ENCODE data around the gene SLC25A10. TPM values are rescaled to one million over a fixed set of nuclear protein-coding genes. Genes with fewer than 3 reads are reported as not detected.
"Not testable (repeated sequence)": the region's sequence is repeated elsewhere in the genome, so short reads cannot be mapped to it uniquely, and the experiment has no call there.

SLC25A10 gene
- total RNA-seq (2014; rRNA removed; shearing (Covaris generic)): 26.5 and 29.2 TPM in 2 replicates

GRCh38 chr17:81711814-81712467 is at the start of gene SLC25A10:
SLC25A10 (plus strand) TSS chr17:81712284; CDS start chr17:81712427, 143 bp downstream.
- Histone ChIP-seq H3K27me3 (replicated peaks) (no peaks in the 10 kb centered on the region), H3K27ac (no peak within 1 kb of the TSS), H3K4me3 (peak within 1 kb of the TSS; percentile 95), H3K9me3 (replicated peaks) (peaks cover 3% of the 10 kb centered on the region; the same call in 1 of the 2 replicates), H3K36me3 (peaks cover 36% of the 10 kb centered on the region), H3K4me1 (replicated peaks) (peaks cover 27% of the 10 kb centered on the region)
- peak; percentile 76 to 88 for DNase-seq (ENCODE audit: low read depth in 1 of 2, low spot score in 2 of 2)

GRCh38 chr17:81664051-81664470 is 48.0 kb upstream of the SLC25A10 start:
- Histone ChIP-seq H3K4me3 (no peak overlapping the region), H3K4me1 (replicated peaks) (peaks cover 23% of the 10 kb centered on the region), H3K36me3 (peaks cover 41% of the 10 kb centered on the region), H3K9me3 (replicated peaks) (no peaks in the 10 kb centered on the region), H3K27ac (no peak overlapping the region), H3K27me3 (replicated peaks) (no peaks in the 10 kb centered on the region)
- peak in 1 of 2 experiments; percentile 47 for DNase-seq (ENCODE audit: low read depth in 1 of 2, low spot score in 2 of 2)

GRCh38 chr17:81665205-81666091 is 46.6 kb upstream of the SLC25A10 start:
- H3K27me3 ChIP-seq (replicated peaks): no peaks in the 10 kb centered on the region
- no peaks in the 10 kb centered on the region for H3K9me3 ChIP-seq (replicated peaks)
- peak overlapping the region; percentile 58 for H3K27ac ChIP-seq
- peaks cover 23% of the 10 kb centered on the region for H3K4me1 ChIP-seq (replicated peaks)
- DNase-seq (ENCODE audit: low read depth in 1 of 2, low spot score in 2 of 2): peak in 1 of 2 experiments; percentile 64
- H3K36me3 ChIP-seq: peaks cover 55% of the 10 kb centered on the region
- H3K4me3 ChIP-seq: peak overlapping the region; percentile 85

GRCh38 chr17:81666092-81666341 is 46.1 kb upstream of the SLC25A10 start:
- Histone ChIP-seq H3K27me3 (replicated peaks) (no peaks in the 10 kb centered on the region), H3K4me1 (replicated peaks) (peaks cover 23% of the 10 kb centered on the region), H3K27ac (peak overlapping the region; percentile 58), H3K36me3 (peaks cover 61% of the 10 kb centered on the region), H3K9me3 (replicated peaks) (no peaks in the 10 kb centered on the region), H3K4me3 (peak overlapping the region; percentile 85)
- DNase-seq (ENCODE audit: low read depth in 1 of 2, low spot score in 2 of 2): peak in 1 of 2 experiments; percentile 66

- Histone ChIP-seq H3K27ac (peak within 1 kb of the TSS; percentile 58), H3K27me3 (replicated peaks) (no peaks in the 10 kb centered on the region), H3K36me3 (peaks cover 67% of the 10 kb centered on the region), H3K4me1 (replicated peaks) (peaks cover 23% of the 10 kb centered on the region), H3K4me3 (peak within 1 kb of the TSS; percentile 85), H3K9me3 (replicated peaks) (no peaks in the 10 kb centered on the region)
- peak; percentile 95 to 99 for DNase-seq (ENCODE audit: low read depth in 1 of 2, low spot score in 2 of 2)
These were observed 45.5 kb upstream of the SLC25A10 start, which contains the start of the genes CCDC137 and OXLD1 for GRCh38 chr17:81666342-81667191. CCDC137 (plus strand) TSS chr17:81666737; CDS start chr17:81666767, 30 bp downstream. OXLD1 (minus strand) TSS chr17:81666605; CDS start chr17:81666577, 28 bp downstream.

- Histone ChIP-seq H3K36me3 (peaks cover 78% of the 10 kb centered on the region), H3K4me1 (replicated peaks) (peaks cover 23% of the 10 kb centered on the region), H3K4me3 (peak overlapping the region; percentile 85), H3K27me3 (replicated peaks) (no peaks in the 10 kb centered on the region), H3K9me3 (replicated peaks) (no peaks in the 10 kb centered on the region), H3K27ac (no peak overlapping the region)
- DNase-seq (ENCODE audit: low read depth in 1 of 2, low spot score in 2 of 2): no peak
These were observed 44.3 kb upstream of the SLC25A10 start for GRCh38 chr17:81667754-81668153.

GRCh38 chr17:81672504-81672903 is 39.6 kb upstream of the SLC25A10 start:
- H3K27ac ChIP-seq: no peak overlapping the region
- H3K9me3 ChIP-seq (replicated peaks): no peaks in the 10 kb centered on the region
- no peak overlapping the region for H3K4me3 ChIP-seq
- peaks cover 6% of the 10 kb centered on the region for H3K4me1 ChIP-seq (replicated peaks)
- H3K36me3 ChIP-seq: peaks cover 82% of the 10 kb centered on the region
- DNase-seq (ENCODE audit: low read depth in 1 of 2, low spot score in 2 of 2): no peak
- no peaks in the 10 kb centered on the region for H3K27me3 ChIP-seq (replicated peaks)

GRCh38 chr17:81672954-81673353 is 39.1 kb upstream of the SLC25A10 start:
- Histone ChIP-seq H3K36me3 (peaks cover 78% of the 10 kb centered on the region), H3K4me3 (no peak overlapping the region), H3K4me1 (replicated peaks) (peaks cover 2% of the 10 kb centered on the region), H3K9me3 (replicated peaks) (no peaks in the 10 kb centered on the region), H3K27me3 (replicated peaks) (no peaks in the 10 kb centered on the region), H3K27ac (no peak overlapping the region)
- DNase-seq (ENCODE audit: low read depth in 1 of 2, low spot score in 2 of 2): no peak

GRCh38 chr17:81673561-81674258 is 38.4 kb upstream of the SLC25A10 start:
- H3K9me3 ChIP-seq (replicated peaks): no peaks in the 10 kb centered on the region
- H3K27ac ChIP-seq: no peak overlapping the region
- H3K27me3 ChIP-seq (replicated peaks): no peaks in the 10 kb centered on the region
- peaks cover 71% of the 10 kb centered on the region for H3K36me3 ChIP-seq
- H3K4me1 ChIP-seq (replicated peaks): no peaks in the 10 kb centered on the region
- peak in 1 of 2 experiments; percentile 47 for DNase-seq (ENCODE audit: low read depth in 1 of 2, low spot score in 2 of 2)
- no peak overlapping the region for H3K4me3 ChIP-seq

GRCh38 chr17:81675515-81676221 is 36.4 kb upstream of the SLC25A10 start:
- H3K9me3 ChIP-seq (replicated peaks); H3K4me1 ChIP-seq (replicated peaks); H3K27me3 ChIP-seq (replicated peaks); H3K27ac ChIP-seq; H3K4me3 ChIP-seq: not testable (repeated sequence)
- H3K36me3 ChIP-seq: peaks cover 61% of the 10 kb centered on the region
- DNase-seq (ENCODE audit: low read depth in 1 of 2, low spot score in 2 of 2): peak; percentile 35 to 61

- Histone ChIP-seq H3K9me3 (replicated peaks) (no peaks in the 10 kb centered on the region), H3K27ac (no peak overlapping the region), H3K36me3 (peaks cover 61% of the 10 kb centered on the region), H3K4me3 (no peak overlapping the region), H3K4me1 (replicated peaks) (peaks cover 5% of the 10 kb centered on the region), H3K27me3 (replicated peaks) (no peaks in the 10 kb centered on the region)
- peak in 1 of 2 experiments; percentile 48 for DNase-seq (ENCODE audit: low read depth in 1 of 2, low spot score in 2 of 2)
These were observed 35.2 kb upstream of the SLC25A10 start for GRCh38 chr17:81676906-81677305.

GRCh38 chr17:81680150-81680549 is 31.9 kb upstream of the SLC25A10 start:
- no peak for DNase-seq (ENCODE audit: low read depth in 1 of 2, low spot score in 2 of 2)
- no peak overlapping the region for H3K4me3 ChIP-seq
- peaks cover 24% of the 10 kb centered on the region for H3K4me1 ChIP-seq (replicated peaks)
- no peak overlapping the region for H3K27ac ChIP-seq
- no peaks in the 10 kb centered on the region for H3K27me3 ChIP-seq (replicated peaks)
- peaks cover 54% of the 10 kb centered on the region for H3K36me3 ChIP-seq
- no peaks in the 10 kb centered on the region for H3K9me3 ChIP-seq (replicated peaks)

All from SJSA1 (cell line).